GM11168 (cell line): Measurements from ENCODE around the gene PLOD3.

Source experiments
- in situ Hi-C: fragments of 300-500 bp; cut with MboI; formaldehyde crosslinking; loops from one replicate; pipeline ENCODE4 v1.12.0; 2022; ENCODE audit warnings: low sequenced_read_pairs; ENCODE audit not compliant: unreplicated experiment

The PLOD3 gene

GRCh38 chr7:101166909-101167644 lies 50.3 kb downstream of the PLOD3 start:
- in situ Hi-C loops = no loop called here

DNA sequence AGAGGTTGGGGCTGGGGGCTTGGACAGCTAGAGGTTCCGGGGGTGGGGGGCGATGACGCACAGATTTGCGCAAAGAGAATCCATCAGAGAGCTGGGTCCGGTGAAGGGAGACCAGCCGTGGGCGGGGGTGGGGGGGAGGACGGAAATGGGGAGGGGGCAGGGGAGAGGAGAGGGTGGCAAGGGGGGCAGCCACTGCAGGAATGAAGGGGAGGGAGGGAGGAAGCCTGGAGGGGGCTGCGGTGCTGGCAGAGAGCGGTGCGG lies 50.8 kb downstream of the PLOD3 start:
- in situ Hi-C loops = no loop called here

GRCh38 chr7:101165958-101166647 lies 51.3 kb downstream of the PLOD3 start:
- in situ Hi-C loops = no loop called here

DNA sequence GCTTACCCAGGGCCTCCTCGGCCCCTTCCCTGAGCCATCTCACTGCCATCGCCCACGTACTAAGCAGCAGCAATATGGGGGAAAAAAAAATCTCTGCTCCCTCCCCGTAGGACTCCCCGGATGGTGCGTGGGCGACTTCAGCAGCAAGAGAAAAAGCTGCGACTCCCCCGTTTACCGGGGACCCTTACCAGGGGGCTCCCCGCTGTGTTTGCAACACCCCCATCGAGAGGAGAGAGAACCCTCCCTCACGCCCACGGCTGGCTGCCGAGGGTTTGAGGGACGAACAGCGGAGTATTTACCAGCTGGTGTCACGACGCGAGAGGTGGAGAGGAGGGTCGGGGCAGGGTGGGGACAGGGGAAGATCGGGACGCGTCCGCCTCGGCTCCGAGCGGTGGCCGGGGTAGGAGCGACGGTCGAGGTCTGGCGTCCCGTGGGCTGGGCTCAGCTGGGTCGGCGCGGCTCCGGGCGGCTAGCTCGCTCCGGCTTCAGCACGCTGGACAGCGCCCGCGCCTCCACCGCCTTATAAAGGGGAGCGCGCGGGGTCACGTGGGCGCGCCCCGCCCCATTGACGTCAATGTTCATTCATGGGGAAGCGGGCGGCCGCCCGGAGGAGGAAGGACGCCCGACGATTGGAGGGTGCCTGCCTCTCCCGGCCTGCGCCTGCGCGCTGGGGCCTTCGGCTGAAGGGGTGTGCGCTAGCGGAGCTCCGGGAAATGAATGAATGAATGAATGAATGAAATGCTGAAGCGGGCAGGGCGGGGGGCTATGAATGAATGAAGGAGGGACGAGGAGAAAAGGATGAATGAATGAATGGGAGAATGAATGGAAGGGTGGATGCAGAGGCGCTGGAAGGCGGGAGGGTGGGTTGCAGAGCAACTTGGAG lies 52.1 kb downstream of the PLOD3 start, which contains the start of gene VGF:
Gene VGF (minus strand): TSS at position 495 of the 883 bp plus-strand sequence. CDS start 726 bp downstream, outside the sequence.
- in situ Hi-C loops = no loop called here

- in situ Hi-C loops = no loop called here
These were observed 53.1 kb downstream of the PLOD3 start for GRCh38 chr7:101164071-101164840.

DNA sequence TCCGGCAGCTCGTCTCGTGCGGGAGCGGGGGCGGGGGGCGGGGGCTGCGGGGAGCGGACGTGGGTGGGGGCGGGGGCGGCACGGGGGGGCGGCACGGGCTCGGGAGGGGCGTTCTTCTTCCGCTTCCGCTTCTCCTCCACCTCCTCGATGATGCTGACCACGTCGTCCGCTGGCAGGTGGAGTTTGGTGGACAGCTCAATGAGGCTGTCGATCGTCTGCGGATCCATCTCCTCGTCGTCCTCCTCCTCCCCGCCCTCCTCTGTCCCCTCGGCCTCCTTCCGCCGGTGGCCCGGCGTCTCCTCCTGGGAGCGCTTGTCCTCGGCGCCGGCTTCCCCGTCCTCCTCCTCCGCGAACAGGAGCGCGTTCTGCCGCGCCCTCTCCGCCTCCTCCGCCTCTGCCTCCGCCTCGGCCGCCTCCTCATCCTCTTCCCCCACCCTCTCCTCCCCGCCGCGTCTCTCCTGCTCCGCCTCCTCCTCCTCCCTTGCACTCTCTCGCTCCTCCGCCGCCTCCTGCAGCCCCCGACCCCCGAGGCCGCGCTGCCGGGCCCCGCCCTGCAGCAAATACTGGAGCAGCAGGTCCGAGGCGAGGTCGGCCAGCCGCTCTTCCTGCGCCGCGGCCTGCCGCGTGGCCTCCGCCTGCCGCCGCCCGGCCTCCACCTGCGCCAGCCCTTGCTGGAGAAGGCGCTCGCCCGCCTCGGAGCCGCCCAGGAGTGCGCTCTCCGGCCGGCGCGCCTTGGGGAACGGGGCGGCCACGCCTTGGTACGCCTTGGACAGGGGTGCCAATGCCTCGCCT lies 53.9 kb downstream of the PLOD3 start:
- in situ Hi-C loops = no loop called here

GRCh38 chr7:101162551-101163278 lies 54.7 kb downstream of the PLOD3 start:
- in situ Hi-C loops = no loop called here

- in situ Hi-C loops = no loop called here
These were observed 55.5 kb downstream of the PLOD3 start for GRCh38 chr7:101161692-101162471.

DNA sequence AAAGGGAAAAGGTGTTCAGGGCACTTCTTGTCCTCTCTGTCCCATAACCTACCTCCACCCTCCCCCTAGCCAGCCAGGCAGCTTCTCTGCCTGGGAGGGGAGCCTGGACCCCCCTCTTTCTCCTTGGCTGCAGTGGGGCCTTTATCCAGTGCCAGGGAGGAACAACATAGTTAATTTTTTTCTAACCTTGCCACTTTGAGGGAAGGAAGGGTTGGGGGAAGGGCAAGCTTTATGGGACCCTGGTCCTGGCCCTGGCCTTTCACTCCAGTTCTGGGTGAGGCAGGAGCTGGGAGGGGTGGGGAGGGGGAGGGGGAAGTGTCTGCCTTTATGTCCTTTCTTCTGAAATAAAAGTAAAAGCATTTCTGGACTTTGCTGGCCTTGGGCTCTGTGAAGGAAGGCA lies 56.5 kb downstream of the PLOD3 start:
- in situ Hi-C loops = no loop called here

DNA sequence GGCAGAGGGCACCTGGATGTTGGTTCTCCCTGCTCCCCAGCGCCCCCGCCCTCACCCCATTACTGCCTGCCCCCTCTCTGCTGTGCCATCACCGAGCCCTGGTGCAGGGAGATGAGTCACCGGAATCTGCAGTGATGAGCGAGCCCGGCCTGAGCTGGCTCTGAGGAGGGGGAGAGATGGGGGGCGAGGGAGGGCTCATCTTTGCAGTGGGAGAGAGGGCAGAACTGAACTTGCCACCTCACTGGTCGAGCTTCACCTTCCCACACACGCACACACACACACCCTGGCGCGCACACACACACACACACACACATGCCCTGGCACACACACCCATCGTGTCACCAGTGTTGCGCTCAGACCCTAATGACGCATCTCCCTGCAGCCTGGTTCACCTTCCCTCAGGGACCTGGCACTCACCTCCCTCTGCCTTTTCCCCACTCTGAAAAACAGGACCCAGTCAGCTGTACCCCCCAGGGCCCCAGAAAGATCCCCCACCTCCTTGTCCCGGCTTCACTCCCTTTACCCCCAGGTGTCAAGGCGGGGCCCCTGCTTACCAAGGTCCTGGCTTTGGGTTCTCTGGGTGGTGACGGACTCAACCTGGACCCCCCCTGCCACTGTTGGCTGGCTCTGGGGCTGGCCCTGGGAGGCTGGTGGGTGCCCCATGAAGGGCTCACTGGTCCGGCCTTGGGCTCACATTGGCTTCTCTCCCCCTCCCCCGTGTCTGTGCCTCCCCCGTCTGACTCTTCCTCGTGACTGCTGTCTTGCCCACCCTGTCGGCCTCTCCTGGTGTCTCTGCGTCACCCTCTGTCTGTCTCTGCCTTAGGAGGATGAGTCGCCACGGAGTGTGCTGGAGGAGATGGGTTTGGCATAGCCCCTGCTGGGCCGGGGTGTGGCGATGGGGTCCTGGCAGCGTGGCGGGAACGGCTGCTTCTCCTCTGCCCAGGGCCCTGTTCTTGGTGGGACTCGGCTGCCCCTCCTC lies 57.4 kb downstream of the PLOD3 start:
- in situ Hi-C loops = no loop called here

- in situ Hi-C loops = no loop called here
These were observed 60.4 kb downstream of the PLOD3 start for GRCh38 chr7:101156866-101157589.

DNA sequence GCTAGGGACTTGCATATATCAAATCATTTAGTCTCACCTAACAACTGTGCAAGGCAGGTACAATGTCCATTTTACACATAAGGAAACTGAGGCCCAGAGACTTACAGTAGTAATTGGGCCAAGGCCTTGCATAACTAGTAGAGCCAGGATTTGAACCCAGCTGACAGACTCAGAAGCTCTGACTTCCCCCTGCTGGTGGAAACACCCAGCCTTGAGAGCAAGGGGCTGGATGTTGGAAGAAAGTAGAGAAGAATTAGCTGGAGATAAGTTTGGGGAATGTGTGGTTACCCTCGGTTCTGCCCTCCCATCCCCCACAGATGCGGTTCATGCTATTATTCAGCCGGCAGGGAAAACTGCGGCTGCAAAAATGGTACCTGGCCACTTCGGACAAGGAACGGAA lies 61.1 kb downstream of the PLOD3 start:
- in situ Hi-C loops = no loop called here
